OCI-LY7 (cell line): Measurements from ENCODE around the gene TIMP4. TPM values are rescaled to one million over a fixed set of nuclear protein-coding genes. Genes with fewer than 3 reads are reported as not detected.

ENCODE experiments used
- BruUV-seq: library from RNA; stranded (reverse); fragments of 400-500 nt; replicated peaks from 2 replicates; lab custom pipeline; 2021; lab: Mats Ljungman, UMichigan
- CTCF ChIA-PET: fragments of 300-600 bp; sonication (Branson Sonifier 250); formaldehyde crosslinking; loops from one replicate; lab custom pipeline; 2022; ENCODE audit warnings: antibody characterized with exemption; ENCODE audit not compliant: unreplicated experiment; lab: Charles Lee
- POLR2A ChIA-PET: fragments of 300-600 bp; sonication (Branson Sonifier 250); formaldehyde crosslinking; loops from one replicate; lab custom pipeline; 2022; ENCODE audit warnings: antibody characterized with exemption; lab: Charles Lee
- DNase-seq: peaks from one replicate; pipeline ENCODE4 v3.0.0-alpha.2; 2015; ENCODE audit warnings: low spot score
- H2AFZ ChIP-seq: fragments of 200-600 bp; sonication (generic), shearing (Covaris generic); 2 replicates; pipeline ENCODE4 v1.6.1; 2014; ENCODE audit warnings: mild to moderate bottlenecking, antibody characterized with exemption, low read length, moderate library complexity
- H3K27ac ChIP-seq: fragments of 200-600 bp; sonication (generic); 2 replicates; pipeline ENCODE4 v1.5.1; 2014; ENCODE audit warnings: mixed run types, low read depth, mild to moderate bottlenecking, moderate library complexity, low read length, inconsistent platforms; ENCODE audit not compliant: poor library complexity, severe bottlenecking
- H3K36me3 ChIP-seq: fragments of 200-600 bp; sonication (generic); 2 replicates; pipeline ENCODE4 v1.6.1; 2014; ENCODE audit warnings: mild to moderate bottlenecking, antibody characterized with exemption, low read length, moderate library complexity, mixed read lengths; ENCODE audit not compliant: insufficient read depth
- H3K4me1 ChIP-seq: fragments of 200-600 bp; sonication (generic); 2 replicates; pipeline ENCODE4 v1.5.1; 2014; ENCODE audit warnings: mild to moderate bottlenecking, low read length; ENCODE audit not compliant: insufficient read depth, poor library complexity, severe bottlenecking
- H3K4me2 ChIP-seq: fragments of 200-600 bp; sonication (generic); 2 replicates; pipeline ENCODE4 v1.6.1; 2014; ENCODE audit warnings: mild to moderate bottlenecking, low read length
- H3K4me3 ChIP-seq: fragments of 200-600 bp; sonication (generic); 2 replicates; pipeline ENCODE4 v1.5.1; 2014; ENCODE audit warnings: mild to moderate bottlenecking, low read depth, low read length; ENCODE audit not compliant: poor library complexity, severe bottlenecking
- H3K79me2 ChIP-seq: fragments of 200-600 bp; sonication (generic); 2 replicates; pipeline ENCODE4 v1.6.1; 2016; ENCODE audit warnings: low read depth, mild to moderate bottlenecking, low read length, moderate library complexity, mixed read lengths; ENCODE audit not compliant: insufficient read depth
- H3K9me2 ChIP-seq: fragments of 200-600 bp; sonication (generic); 2 replicates; pipeline ENCODE4 v1.6.1; 2016; ENCODE audit warnings: mild to moderate bottlenecking, low read length, mixed read lengths; ENCODE audit not compliant: insufficient read depth
- H3K9me3 ChIP-seq: fragments of 200-600 bp; sonication (generic); 2 replicates; pipeline ENCODE4 v1.6.1; 2014; ENCODE audit warnings: mild to moderate bottlenecking, mixed run types, low read length, mixed read lengths
- H4K20me1 ChIP-seq: fragments of 200-600 bp; sonication (generic); 2 replicates; pipeline ENCODE4 v1.6.1; 2014; ENCODE audit warnings: mild to moderate bottlenecking, antibody characterized with exemption, low read length, moderate library complexity, mixed read lengths; ENCODE audit not compliant: insufficient read depth
- EZH2phosphoT487 ChIP-seq: fragments of 200-600 bp; sonication (generic); IDR thresholded peaks from 2 replicates; pipeline ENCODE4 v1.6.1; 2018; ENCODE audit warnings: low read depth, borderline replicate concordance, mild to moderate bottlenecking, mixed run types, antibody characterized with exemption, low read length, moderate library complexity, mixed read lengths
- intact Hi-C: fragments of 100-400 bp; cut with micrococcal nuclease; formaldehyde crosslinking; loops from one replicate; pipeline ENCODE4 v1.10.0; 2022; ENCODE audit not compliant: unreplicated experiment
- total RNA-seq, 2 experiments: library from RNA; depleted of rRNA in 1 of 2; stranded (reverse); fragments of >200 nt in 1 of 2; shearing (Covaris generic) in 1 of 2; gene quantifications; 2 replicates each; pipeline ENCODE4 v1.2.3, GENCODE V29; 2014 to 2022
- TF ChIP-seq, protein P1 (sequence below): fragments of 200-600 bp; sonication (generic); conservative IDR thresholded peaks from 2 replicates; pipeline ENCODE4 v1.5.1; 2014; ENCODE audit warnings: mild to moderate bottlenecking, antibody characterized with exemption, low read length, moderate library complexity, mixed read lengths

The TIMP4 gene
- total RNA-seq, 2 experiments from 2014 or later, result not detected

DNA sequence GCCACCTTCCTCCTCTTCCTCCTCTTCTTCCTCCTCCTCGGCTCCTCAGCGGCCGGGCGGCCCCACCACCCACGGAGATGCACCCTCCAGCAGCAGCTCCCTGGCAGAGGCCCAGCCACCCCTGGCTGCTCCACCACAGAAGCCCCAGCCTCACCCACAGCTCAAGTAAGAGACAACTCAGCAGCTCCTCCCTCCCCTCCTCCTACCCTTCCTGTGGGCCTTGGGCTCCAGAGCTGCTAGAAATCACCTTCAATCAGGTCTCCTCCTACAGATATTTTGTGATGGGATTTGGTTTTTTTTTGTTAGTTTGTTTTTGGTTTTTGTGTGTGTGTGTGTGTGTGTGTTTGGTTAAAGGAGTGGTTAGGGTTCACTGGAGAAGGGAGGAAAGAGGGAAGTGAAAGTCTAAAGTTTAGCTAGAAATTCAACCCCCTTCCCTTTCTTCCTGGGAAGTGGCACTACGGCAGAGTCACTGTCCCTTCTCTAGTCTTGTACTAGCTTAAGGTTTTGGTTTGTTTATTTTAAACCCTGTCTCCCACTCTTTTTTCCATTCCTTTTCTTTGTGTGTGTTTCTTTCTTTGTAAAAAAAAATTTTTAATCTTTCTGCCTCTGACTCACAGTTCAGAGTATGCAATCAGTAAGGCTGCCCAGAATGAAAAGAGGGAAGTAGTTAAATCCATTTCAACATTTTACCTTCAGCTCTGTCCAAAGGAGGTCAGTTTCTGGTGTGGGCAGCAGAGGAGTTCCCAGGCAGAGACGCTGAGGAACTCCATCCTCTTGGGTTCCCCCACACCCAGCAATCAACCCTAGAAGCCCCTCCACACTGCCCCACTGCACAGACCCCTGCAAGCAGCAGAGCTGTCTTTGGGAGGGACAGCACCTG, 29.0 kb upstream of the TIMP4 start:
- Histone ChIP-seq H3K9me3 (no peaks in the 10 kb centered on the region), H3K4me2 (no peak overlapping the region), H3K4me1 (peaks cover 3% of the 10 kb centered on the region), H4K20me1 (no peaks in the 10 kb centered on the region), H3K36me3 (no peaks in the 10 kb centered on the region), H3K9me2 (no peaks in the 10 kb centered on the region), H2AFZ (no peak overlapping the region), H3K4me3 (no peak overlapping the region), H3K27ac (no peak overlapping the region), H3K79me2 (no peaks in the 10 kb centered on the region)
- no peak for TF ChIP-seq EZH2phosphoT487
- TF ChIP-seq, protein P1, sequence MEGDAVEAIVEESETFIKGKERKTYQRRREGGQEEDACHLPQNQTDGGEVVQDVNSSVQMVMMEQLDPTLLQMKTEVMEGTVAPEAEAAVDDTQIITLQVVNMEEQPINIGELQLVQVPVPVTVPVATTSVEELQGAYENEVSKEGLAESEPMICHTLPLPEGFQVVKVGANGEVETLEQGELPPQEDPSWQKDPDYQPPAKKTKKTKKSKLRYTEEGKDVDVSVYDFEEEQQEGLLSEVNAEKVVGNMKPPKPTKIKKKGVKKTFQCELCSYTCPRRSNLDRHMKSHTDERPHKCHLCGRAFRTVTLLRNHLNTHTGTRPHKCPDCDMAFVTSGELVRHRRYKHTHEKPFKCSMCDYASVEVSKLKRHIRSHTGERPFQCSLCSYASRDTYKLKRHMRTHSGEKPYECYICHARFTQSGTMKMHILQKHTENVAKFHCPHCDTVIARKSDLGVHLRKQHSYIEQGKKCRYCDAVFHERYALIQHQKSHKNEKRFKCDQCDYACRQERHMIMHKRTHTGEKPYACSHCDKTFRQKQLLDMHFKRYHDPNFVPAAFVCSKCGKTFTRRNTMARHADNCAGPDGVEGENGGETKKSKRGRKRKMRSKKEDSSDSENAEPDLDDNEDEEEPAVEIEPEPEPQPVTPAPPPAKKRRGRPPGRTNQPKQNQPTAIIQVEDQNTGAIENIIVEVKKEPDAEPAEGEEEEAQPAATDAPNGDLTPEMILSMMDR, result no peak
- intact Hi-C loops, result no loop called here
- ChIA-PET POLR2A (interaction anchor here (0.5 to 1.6 kb wide), 7 partner anchors 12 to 550 kb away, joined by 3 to 5 read pairs (median 3); no protein-coding TSS in a partner anchor), CTCF (no interaction called here)
- DNase-seq, result no peak
- no TSS peak for BruUV-seq

DNA sequence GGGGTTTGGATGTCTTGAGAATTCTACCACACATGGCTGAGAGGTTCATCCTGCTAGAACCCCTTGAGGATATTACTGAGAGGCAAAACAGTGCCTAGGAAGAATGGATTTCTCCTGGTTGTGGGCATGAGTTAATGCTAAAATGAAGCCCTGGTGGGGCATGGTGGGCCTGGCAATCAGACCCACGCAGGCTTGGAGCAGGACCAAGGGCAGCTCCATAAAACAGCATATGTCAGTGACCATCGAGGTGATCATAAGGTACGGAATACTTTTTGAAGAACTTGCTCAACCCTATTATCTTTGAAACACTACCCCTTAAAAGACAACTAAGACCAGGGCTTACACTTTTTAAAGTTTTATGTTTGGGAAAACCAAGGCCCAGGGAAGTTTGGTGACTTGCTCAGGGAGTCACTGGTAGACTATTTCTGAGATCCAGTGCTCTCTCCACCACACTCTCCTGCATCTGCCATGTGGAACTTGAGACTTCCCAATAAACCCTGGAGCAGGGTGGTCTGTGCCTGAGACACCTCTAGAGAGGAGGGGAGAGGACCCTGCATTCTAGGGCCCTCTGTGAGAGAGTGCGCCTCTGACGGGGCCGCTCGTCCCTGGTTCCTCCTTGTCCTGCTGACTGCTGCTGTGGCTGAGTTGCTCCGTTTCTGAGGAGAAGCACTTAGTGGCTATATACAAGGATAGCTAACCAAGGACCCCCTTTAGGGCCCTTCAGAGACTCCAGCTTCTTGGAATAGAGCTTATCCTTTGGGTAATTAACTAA, 28.0 kb upstream of the TIMP4 start:
- Histone ChIP-seq H3K27ac (no peak overlapping the region), H3K4me1 (peaks cover 3% of the 10 kb centered on the region), H3K9me3 (no peaks in the 10 kb centered on the region), H3K36me3 (no peaks in the 10 kb centered on the region), H3K4me2 (no peak overlapping the region), H4K20me1 (no peaks in the 10 kb centered on the region), H3K9me2 (no peaks in the 10 kb centered on the region), H3K79me2 (no peaks in the 10 kb centered on the region), H2AFZ (no peak overlapping the region), H3K4me3 (no peak overlapping the region)
- BruUV-seq, result no TSS peak
- TF ChIP-seq EZH2phosphoT487, result no peak
- TF ChIP-seq, protein P1, result no peak
- POLR2A ChIA-PET, result interaction anchor here (0.6 to 1.6 kb wide), 4 partner anchors 31 to 549 kb away, joined by 3 to 4 read pairs (median 3); no protein-coding TSS in a partner anchor
- CTCF ChIA-PET, result no interaction called here
- no peak for DNase-seq
- intact Hi-C loops, result no loop called here
